NT2/D1 (cell line): ENCODE measurements around the gene CAMTA2.
A peak's percentile ranks its signal among the peaks of the same experiment; 100 is the strongest.

ENCODE experiments used
- DNase-seq: peaks from one replicate; pipeline ENCODE4 v3.0.0-alpha.2; 2011; ENCODE audit warnings: low read depth, low spot score
- H3K27me3 ChIP-seq: 2 replicates; pipeline ENCODE4 v1.6.0; 2011; ENCODE audit warnings: mild to moderate bottlenecking; ENCODE audit not compliant: insufficient read length, insufficient read depth
- H3K36me3 ChIP-seq: 2 replicates; pipeline ENCODE4 v1.6.1; 2011; ENCODE audit warnings: mild to moderate bottlenecking, low read length, mixed read lengths; ENCODE audit not compliant: insufficient read depth, insufficient read length
- H3K4me1 ChIP-seq: 2 replicates; pipeline ENCODE4 v1.5.1; 2011; ENCODE audit not compliant: insufficient read depth, insufficient read length
- H3K4me3 ChIP-seq: 2 replicates; pipeline ENCODE4 v1.5.1; 2011; ENCODE audit warnings: low read depth; ENCODE audit not compliant: insufficient read length
- H3K9ac ChIP-seq: 2 replicates; pipeline ENCODE4 v1.6.0; 2011; ENCODE audit warnings: low read depth; ENCODE audit not compliant: insufficient read length
- H3K9me3 ChIP-seq: 2 replicates; pipeline ENCODE4 v1.5.1; 2011; ENCODE audit warnings: mild to moderate bottlenecking, low read length; ENCODE audit not compliant: insufficient read depth
- SUZ12 ChIP-seq: IDR thresholded peaks from 2 replicates; pipeline ENCODE4 v1.6.1; 2011; ENCODE audit not compliant: insufficient read length, insufficient read depth; ENCODE audit errors: extremely low read depth
- YY1 ChIP-seq: IDR thresholded peaks from 2 replicates; pipeline ENCODE4 v1.6.1; 2011; ENCODE audit not compliant: insufficient read length, insufficient read depth
- ZNF274 ChIP-seq: IDR thresholded peaks from 2 replicates; pipeline ENCODE4 v1.6.1; 2011; ENCODE audit warnings: mild to moderate bottlenecking, low read depth, low read length

CAMTA2 gene

GRCh38 chr17:4944163-4944553 is 43.3 kb downstream of the CAMTA2 start:
- no peaks in the 10 kb centered on the region for H3K27me3 ChIP-seq
- DNase-seq, result no peak
- H3K9me3 ChIP-seq, result no peaks in the 10 kb centered on the region
- no peak overlapping the region for H3K9ac ChIP-seq
- no peak overlapping the region for H3K4me3 ChIP-seq
- no peaks in the 10 kb centered on the region for H3K4me1 ChIP-seq
- H3K36me3 ChIP-seq, result peaks cover 68% of the 10 kb centered on the region
- TF ChIP-seq SUZ12 (no peak), ZNF274 (no peak), YY1 (no peak)

- Histone ChIP-seq H3K4me1 (peaks cover 5% of the 10 kb centered on the region), H3K9ac (no peak overlapping the region)
Observed at GRCh38 chr17:4942760-4943508, 44.5 kb downstream of the CAMTA2 start.

GRCh38 chr17:4941319-4941610 is 46.2 kb downstream of the CAMTA2 start:
- H3K9ac ChIP-seq, result peak overlapping the region; percentile 99
- peak overlapping the region; percentile 91 for H3K4me3 ChIP-seq
- H3K27me3 ChIP-seq, result no peaks in the 10 kb centered on the region
- peaks cover 79% of the 10 kb centered on the region for H3K36me3 ChIP-seq
- H3K4me1 ChIP-seq, result peaks cover 5% of the 10 kb centered on the region
- no peaks in the 10 kb centered on the region for H3K9me3 ChIP-seq
- DNase-seq, result no peak
- TF ChIP-seq YY1 (no peak), SUZ12 (no peak), ZNF274 (no peak)

More at GRCh38 chr17:4942760-4943508, 44.5 kb downstream of the CAMTA2 start:
- H3K27me3 ChIP-seq, result no peaks in the 10 kb centered on the region
- H3K4me3 ChIP-seq, result no peak overlapping the region
- H3K9me3 ChIP-seq, result no peaks in the 10 kb centered on the region
- TF ChIP-seq YY1 (no peak), SUZ12 (no peak), ZNF274 (no peak)
- peaks cover 77% of the 10 kb centered on the region for H3K36me3 ChIP-seq
- no peak for DNase-seq

GRCh38 chr17:4940555-4941318 is 46.7 kb downstream of the CAMTA2 start:
- Histone ChIP-seq H3K36me3 (peaks cover 79% of the 10 kb centered on the region), H3K4me1 (peaks cover 5% of the 10 kb centered on the region), H3K9ac (peak overlapping the region; percentile 99), H3K9me3 (no peaks in the 10 kb centered on the region), H3K4me3 (peak overlapping the region; percentile 91), H3K27me3 (no peaks in the 10 kb centered on the region)
- peak; percentile 73 for DNase-seq
- no peak for TF ChIP-seq SUZ12
- no peak for TF ChIP-seq YY1
- TF ChIP-seq ZNF274, result no peak

- Histone ChIP-seq H3K4me1 (peaks cover 5% of the 10 kb centered on the region), H3K9me3 (no peaks in the 10 kb centered on the region), H3K9ac (peak within 1 kb of the TSS; percentile 99), H3K4me3 (peak within 1 kb of the TSS; percentile 91), H3K27me3 (no peaks in the 10 kb centered on the region), H3K36me3 (peaks cover 76% of the 10 kb centered on the region)
- DNase-seq, result peak; percentile 95
- TF ChIP-seq YY1, result no peak
- TF ChIP-seq ZNF274, result no peak
- no peak for TF ChIP-seq SUZ12
Observed at GRCh38 chr17:4939796-4940554, 47.5 kb downstream of the CAMTA2 start, which contains the start of the genes RNF167 and SLC25A11. Gene RNF167 (plus strand): TSS chr17:4940268. CDS start chr17:4940910, 642 bp downstream. Gene SLC25A11 (minus strand): TSS chr17:4940046. CDS start chr17:4939910, 136 bp downstream.

- Histone ChIP-seq H3K27me3 (no peaks in the 10 kb centered on the region), H3K4me3 (peak overlapping the region; percentile 91), H3K9me3 (no peaks in the 10 kb centered on the region), H3K9ac (peak overlapping the region; percentile 99), H3K36me3 (peaks cover 71% of the 10 kb centered on the region), H3K4me1 (peaks cover 6% of the 10 kb centered on the region)
- TF ChIP-seq ZNF274, result no peak
- no peak for TF ChIP-seq SUZ12
- TF ChIP-seq YY1, result no peak
- DNase-seq, result no peak
Observed at GRCh38 chr17:4939546-4939795, 48.0 kb downstream of the CAMTA2 start.
